HG03066 (cell line): ENCODE measurements around the gene IRF2BP1.

Source experiments
- ATAC-seq: cut with Tn5 transposase; IDR thresholded peaks from one replicate; pipeline ENCODE4 v1.9.1; 2021; ENCODE audit warnings: low read depth; ENCODE audit not compliant: unreplicated experiment

Gene IRF2BP1

DNA sequence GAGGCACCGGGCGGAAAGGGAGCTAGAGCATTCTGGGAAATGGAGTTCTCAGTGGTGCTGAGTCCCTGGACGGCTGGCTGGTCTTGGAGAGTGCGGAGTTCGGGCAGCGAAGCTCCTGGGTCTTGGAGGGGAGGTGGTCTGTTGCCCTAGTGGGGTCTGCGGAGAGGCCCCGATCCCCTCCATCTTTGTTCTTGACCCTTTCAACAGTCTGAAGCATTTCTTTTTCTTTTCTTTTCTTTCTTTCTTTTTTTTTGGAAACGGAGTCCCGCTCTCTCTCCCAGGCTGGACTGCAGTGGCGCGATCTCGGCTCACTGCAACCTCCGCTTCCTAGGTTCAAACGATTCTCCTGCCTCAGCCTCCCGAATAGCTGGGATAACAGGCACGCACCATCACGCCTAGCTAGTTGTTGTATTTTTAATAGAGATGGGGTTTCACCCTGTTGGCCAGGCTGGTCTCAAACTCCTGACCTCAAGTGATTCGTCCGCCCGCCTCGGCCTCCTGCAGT, 22.6 kb downstream of the IRF2BP1 start:
- ATAC-seq, result no peak

DNA sequence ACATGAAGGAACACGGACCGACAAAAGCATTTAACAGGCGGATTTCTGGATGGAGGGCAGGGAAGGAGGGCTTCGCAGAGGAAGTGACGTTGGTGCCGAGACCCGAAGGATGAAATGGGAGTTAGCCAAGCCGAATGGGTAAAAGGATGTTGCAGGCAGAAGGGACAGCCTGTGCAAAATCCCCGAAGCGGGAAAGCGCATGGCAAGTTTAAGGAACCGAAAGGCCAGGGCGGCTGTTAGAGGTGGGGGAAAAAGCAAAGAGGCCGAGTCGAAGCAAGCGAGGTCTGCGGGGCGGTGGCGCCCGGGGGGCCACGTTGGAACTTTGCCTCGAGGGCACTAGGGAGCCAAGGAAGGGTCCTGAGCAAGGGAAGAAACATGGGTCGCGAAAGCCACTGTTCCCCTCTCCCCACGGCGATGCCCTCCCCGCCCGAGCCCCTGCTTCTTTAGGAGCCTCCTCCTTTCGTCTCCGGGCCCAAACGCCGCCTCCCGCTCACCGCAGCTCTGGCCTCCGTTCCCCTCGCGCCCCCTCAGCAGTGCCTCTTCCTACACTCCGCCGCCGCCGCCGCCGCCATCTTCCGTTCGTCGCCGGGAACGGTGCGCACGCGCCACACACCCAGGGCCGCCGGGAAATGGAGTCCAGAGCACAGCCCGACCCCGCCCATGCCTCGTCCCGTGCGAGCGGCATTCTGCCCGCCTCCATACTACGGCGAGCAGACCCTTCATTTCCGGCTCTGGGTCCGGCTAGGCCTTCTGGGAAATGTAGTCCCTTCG, 23.2 kb downstream of the IRF2BP1 start, which contains the start of gene SYMPK:
Gene SYMPK (minus strand): TSS at position 584 of the 771 bp plus-strand sequence. CDS start 8,652 bp downstream, outside the sequence.
- peak; percentile 76 for ATAC-seq

DNA sequence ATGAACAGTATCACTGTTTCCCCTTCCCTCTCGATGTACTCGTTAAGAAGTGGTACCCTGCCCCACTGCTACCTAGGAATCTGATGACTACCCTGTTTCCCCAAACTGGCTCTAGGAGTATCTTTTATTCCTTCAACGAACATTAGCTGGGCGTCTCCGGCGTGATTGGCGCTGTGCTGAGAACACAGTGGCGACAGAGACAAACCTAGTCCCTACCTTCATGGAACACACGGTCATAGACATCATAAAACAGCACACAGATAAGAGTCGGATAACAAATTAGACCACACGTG, 23.7 kb downstream of the IRF2BP1 start:
- no peak for ATAC-seq

DNA sequence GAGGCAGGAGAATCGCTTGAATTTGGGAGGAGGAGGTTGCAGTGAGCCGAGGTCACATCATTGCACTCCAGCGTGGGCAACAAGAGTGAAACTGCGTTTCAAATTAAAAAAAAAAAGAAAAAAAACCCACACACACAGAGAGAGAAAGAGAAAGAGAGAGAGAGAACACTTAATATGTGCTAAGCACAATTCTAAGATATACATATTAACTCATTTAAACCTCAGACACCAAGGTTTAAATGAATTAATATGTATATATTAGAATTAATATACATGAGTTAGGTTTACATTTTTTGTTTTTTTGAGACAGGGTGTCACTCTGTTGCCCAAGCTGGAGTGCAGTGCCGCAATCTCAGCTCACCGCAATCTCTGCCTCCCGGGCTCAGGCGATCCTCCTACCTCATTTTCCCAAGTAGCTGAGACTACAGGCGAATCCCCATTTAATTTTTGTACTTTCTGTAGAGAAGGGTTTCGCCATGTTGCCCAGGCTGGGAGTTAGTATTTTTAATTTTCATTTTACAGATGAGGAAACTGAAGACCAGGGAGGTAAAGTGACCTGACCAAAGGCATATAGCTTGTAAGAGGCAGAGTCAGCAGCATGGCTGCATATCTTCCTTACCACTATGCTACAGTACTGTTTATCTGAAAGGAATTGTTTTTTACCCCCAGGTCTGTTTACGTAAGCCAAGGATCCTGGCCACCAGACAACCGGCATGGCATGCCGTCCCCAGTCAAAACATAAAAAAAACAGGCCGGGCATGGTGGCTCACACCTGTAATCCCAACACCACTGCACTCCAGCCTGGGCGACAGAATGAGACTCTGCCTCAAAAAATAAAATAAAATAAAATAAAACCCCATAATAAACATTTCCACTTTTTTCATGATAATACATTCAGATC, 25.3 kb downstream of the IRF2BP1 start:
- no peak for ATAC-seq

DNA sequence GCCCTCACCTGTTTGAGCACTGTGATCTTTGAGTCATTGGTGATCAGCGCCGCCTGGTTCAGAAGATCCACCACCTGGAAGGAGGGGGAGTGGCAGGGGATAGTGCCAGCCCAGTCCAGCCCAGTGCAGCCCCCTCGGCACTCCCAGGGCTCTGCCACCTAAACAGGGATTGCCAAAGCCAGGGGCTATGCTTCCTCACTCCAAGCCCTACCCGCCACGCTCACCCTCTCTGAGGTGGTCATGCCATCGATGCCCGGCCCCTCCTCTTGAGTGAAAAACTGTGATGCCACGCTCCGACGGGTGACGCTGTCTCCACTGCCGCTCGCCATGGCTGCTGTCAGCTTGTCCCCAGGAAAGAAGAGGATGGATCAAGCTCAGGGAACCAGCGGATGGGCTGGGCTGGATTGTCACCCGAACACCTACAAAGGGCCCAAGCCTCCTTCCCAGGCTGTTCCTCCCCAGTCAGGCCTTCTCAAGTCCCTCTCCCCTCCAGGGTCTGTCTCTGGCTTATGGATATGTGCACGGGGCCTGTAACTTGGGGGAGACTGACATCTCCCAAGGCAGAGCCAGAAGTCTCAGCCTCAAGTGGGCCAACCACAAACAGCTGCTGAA, 31.7 kb downstream of the IRF2BP1 start:
- ATAC-seq, result no peak

DNA sequence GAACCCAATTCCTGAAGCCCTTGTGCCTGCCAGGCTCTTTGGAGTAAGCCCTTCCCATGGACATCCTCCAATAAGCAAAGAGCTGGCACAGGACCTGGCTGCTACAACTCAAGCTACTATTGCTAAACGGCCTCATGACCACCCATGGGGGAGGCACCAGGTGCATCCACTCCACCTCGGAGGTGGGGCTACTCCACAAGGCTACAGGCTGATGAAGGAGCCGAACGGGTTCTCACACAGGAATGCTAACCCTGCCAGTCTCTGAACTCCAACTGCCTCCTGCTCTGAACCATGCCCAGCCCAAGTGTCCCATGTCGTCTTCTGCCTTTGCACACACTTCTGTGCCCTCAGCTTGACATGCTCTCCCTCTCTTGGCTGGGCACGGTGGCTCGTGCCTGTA, 33.0 kb downstream of the IRF2BP1 start:
- ATAC-seq, result no peak

DNA sequence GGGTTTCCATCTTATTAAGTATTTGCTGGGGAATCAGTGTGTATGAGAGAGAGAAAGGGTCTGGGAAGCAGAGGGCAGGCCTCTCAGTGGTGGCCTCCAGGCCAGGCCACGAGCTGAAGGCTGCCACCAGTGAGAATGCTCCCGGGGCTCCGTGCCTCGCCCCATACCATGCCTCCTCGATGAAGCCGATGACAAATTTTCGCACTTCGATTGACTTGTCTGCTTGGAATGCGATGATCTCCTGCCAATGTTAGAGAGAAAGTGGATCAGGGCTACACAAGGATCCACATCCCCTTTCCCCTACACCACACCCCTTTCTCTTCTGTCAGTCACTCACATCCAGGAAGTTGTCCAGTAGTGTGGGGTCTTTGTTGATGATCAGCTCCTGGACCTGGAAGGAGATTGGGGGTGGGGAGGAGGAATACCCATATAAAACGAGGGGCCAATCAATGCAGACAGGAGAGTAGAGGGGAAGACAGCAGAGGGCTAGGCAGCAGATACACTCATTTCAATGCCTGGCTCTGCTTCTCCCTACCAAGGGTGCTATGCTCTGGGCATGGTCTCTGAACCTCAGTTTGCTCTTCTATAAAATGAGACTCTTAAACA, 33.7 kb downstream of the IRF2BP1 start:
- ATAC-seq, result no peak

DNA sequence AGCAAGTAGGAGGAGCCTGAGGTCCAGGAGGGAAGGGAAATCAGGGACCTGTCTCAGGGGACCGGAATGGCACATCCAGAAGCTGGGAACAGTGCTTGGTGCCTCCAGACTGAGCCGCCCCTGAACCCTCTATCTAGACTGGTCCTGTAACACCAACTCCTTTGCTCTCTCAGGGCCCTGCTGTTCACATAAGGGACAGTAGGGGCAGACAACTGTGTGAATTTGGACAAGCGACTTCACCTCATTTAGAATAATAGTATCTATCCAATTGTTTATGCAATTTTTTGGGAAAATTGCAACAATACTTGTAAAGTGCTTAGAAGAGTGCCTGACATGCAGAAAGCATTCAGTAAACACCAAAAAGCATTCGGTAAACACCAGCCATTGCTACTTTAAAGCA, 37.0 kb downstream of the IRF2BP1 start:
- no peak for ATAC-seq

DNA sequence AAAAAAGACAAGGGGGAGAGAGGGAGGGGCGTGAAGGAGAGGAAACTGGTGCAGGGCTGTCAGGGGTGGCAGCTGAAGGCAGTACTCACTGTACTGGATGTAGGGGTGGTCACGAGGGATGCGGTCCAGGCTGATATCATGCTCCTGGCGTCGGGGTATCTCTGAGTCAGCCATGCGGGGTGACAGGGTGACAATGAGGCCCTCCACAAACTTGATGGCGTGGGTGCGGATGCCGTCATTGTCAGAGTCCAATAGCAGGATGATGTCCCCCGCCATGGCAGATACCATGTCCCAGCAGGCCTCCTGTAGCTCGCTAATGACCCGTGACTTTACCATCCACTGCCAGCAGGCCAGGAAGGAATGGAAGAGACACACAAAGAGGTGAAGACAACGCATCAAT, 38.3 kb downstream of the IRF2BP1 start:
- no peak for ATAC-seq

DNA sequence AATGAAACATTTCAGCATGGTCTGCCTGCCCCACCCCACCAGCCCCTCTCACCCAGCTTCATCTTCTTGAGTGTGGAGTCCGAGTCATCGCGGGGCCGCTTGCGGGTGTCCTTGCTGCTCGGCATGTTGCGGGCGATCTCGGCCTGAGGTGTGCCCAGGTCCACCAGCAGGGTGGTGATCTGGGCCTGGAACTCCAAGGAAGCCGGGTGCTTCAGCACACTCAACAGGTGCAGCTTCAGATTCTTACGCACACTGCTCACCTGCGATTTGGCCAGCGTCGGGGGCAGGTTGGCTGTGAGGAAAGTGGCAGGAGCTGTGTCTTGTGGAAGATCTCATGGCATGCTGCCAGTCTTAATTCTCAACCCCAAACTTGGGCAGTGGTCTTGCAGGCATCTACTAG, 43.7 kb downstream of the IRF2BP1 start:
- ATAC-seq, result no peak

DNA sequence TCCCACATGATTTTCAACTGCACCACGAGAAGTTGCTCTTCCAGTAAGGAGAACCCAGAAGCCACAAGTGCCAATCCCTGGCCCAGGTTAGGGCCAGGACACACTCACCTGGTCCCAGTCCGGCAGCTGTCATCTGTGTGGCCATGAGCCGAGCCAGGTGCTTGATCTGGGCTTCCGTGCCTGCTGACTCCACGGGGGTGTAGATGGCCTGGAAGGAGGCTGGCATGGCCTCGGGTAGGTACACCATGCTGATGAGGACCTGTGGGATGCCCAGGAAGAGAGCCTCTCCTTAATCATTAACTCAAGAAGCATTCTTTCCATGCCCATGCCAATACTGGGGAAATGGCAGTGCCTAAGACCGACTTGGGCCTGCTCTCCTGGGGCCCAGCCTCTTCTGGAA, 51.0 kb downstream of the IRF2BP1 start:
- no peak for ATAC-seq
